ENCODE results near the gene ALKBH6.
"Not testable (repeated sequence)": the region's sequence is repeated elsewhere in the genome, so short reads cannot be mapped to it uniquely, and the experiment has no call there.

Gene ALKBH6

DNA sequence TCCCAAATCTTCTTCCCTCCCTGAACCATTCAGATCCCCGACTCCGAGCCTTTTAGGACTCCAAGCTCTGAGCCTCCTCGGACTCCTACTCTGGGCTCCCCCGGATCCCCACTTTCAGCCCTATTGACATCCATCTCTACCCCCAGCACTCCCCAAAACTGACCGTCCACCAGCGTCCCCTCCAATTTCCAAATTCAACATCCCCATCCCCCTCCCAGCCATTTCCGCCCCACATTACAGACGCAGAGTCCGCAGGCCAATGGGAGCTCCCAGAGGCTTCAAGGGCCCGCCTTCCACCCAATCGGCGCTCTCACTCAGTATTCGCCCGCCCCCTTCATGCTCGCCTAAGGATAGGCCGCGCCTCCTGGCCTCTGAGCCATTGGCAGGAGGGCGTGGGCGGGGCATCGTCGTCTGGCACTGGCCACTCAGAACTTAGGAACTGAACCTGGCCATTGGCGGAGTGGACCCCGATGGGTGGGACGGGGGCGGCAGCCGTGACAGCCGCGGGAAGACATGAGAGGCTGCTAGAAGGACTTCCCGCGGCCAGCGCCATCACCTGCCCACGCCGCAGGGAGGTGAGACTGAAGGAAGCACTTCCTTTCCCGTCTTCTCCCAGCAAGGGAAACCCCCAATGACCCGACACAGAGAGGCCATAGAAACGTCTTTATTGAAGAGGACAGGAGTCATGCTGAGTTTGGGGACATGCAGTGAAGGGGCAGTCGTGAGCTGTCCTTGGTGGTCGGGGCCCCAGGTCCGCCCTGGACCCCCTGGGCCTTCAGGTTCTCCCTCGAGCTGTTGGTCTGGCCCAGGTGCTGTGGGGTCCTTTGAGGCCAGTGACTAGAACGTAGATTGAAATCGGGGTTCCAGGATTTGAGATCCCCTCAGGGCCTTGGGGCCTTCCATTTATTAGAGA, at the start of gene ALKBH6:
Gene ALKBH6 (minus strand): TSS at position 202 of the 913 bp plus-strand sequence. CDS start 816 bp downstream, outside the sequence.
- peak; percentile 99 for DNase-seq

- DNase-seq = no peak
These were observed 47.4 kb upstream of the ALKBH6 start for GRCh38 chr19:36061367-36061766.

GRCh38 chr19:36060430-36060829, 46.4 kb upstream of the ALKBH6 start:
- no peak for DNase-seq

GRCh38 chr19:36059180-36059910, 45.3 kb upstream of the ALKBH6 start:
- no peak for DNase-seq

GRCh38 chr19:36058481-36059179, 44.6 kb upstream of the ALKBH6 start:
- DNase-seq = no peak

DNA sequence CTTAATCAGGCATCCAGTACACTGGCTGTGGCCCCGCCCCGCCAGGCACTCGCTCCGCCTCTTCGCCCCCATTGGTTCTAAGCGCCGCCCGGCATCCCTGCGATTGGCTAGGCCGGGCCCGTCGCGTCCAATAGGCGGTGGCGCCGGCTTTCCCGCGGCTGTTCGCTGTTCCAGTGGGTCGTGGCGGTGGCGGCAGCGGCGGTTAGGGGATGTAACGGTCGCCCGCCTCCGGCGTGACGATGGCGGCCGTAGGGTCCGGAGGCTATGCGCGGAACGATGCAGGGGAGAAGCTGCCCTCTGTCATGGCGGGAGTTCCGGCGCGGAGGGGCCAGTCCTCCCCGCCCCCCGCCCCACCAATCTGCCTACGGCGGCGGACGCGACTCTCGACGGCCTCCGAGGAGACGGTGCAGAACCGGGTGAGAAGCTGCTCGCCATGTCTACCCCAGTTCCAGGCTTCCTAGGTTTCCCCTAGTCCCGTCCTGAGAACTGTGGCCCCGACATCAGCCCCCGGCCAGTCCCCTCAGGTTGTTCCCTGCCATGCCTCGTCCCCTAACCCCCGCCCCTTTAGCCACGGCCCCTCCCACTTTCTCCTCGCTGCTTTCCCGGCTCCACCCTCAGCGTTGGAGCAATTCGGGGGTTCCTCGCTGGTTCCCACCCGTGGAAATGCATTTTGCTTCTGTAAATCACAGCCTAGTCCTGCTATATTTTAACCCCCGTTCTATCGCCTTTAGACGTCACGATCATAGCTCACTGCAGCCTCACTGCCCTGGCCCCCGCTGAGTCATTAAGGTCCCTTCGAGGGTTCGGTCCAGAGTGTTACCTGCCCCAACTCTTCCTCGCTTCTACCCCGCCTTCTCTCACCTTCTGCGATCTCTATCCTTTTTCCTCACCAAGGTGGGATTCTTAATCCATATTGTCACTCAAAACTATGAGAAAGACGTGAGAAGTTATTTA, 41.0 kb upstream of the ALKBH6 start, which contains the start of gene WDR62:
Gene WDR62 (plus strand): TSS at position 165 of the 954 bp plus-strand sequence. CDS start 75 bp downstream, at position 240.
- peak; percentile 70 for DNase-seq

DNA sequence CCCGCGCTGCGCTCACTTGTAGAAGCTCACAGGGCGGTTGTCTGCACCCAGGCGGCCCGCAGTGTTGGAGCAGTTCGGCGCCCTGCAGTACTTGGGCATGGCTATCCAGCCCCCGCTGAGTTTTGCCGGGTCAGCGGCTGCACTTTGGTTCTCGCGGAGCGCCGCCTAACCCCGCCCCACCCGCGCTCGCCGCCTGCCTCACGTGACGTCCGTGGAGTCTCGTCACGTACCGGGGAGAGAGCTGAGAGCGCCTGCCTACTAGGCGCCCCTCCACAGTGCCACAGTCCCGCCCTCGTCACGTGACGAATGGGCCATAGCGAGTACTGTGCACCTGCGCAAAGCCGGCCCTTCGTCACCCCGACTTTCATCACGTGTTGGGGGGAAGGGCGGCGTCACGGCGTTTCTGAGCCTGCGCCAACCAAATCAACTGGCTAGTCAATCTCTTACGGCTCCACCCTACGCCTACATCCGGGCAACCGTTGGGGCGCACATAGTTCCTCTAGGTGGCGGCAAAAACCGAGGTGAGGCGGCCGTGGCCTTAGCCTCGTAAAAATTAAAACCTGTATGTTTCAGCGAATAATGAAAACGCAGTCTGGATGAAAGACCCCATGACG, 40.2 kb upstream of the ALKBH6 start, which contains the start of gene THAP8:
Gene THAP8 (minus strand): TSS at position 167 of the 614 bp plus-strand sequence. CDS start 68 bp downstream, at position 99.
- peak; percentile 100 for DNase-seq

- DNase-seq = no peak
These were observed 37.6 kb upstream of the ALKBH6 start for GRCh38 chr19:36051637-36052036.

- no peak for DNase-seq
These were observed 37.2 kb upstream of the ALKBH6 start for GRCh38 chr19:36051236-36051635.

GRCh38 chr19:36049080-36049698, 35.2 kb upstream of the ALKBH6 start:
- DNase-seq = no peak

- DNase-seq = no peak
These were observed 33.8 kb upstream of the ALKBH6 start for GRCh38 chr19:36047835-36048234.

DNA sequence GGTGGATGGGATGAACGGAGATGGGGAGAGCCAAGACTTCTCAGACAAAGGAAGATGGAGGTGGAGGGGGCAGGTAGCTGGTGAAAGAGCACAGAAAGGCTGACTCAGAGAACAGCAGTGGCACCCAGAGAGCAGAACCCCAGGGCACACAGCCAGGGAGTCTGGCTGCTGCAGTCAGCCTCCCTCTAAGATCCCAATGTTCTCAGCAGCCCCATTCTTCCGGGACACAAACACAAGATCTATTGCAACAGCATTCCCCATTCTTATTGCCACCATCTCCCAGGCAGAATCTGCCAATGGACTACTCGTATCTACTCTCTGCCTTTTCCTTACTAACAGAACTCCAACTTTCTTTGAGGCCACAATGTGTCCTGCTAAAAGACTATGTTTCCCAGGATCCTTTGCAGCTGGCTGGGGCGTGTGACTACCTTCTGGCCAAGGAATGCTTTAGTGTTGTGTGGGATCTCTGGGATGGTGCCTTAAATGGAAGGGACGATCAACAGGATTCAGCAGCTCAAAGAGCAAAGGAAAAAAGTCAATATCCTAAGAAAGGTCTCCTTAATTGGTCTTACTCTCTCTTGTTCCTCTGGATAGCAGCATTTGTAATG, 32.5 kb upstream of the ALKBH6 start:
- no peak for DNase-seq

DNA sequence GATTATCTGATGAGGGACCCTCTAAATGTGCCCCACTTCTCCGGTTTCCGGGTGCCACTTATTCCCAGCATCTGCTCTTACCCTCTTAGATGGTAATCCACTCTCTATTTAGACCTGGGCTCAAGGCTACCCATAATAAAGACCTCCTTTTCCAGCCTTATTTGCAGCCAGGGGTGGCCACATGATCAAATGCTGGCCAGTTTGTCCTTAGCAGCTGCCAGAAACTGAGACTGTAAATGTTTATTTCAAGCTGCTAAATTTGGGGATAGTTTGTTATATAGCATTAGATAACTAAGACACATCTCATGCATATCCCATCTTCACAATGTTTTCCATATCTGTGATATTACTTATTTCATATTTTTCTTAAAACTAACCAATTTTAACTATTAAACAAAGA, 29.9 kb upstream of the ALKBH6 start:
- DNase-seq = no peak

DNA sequence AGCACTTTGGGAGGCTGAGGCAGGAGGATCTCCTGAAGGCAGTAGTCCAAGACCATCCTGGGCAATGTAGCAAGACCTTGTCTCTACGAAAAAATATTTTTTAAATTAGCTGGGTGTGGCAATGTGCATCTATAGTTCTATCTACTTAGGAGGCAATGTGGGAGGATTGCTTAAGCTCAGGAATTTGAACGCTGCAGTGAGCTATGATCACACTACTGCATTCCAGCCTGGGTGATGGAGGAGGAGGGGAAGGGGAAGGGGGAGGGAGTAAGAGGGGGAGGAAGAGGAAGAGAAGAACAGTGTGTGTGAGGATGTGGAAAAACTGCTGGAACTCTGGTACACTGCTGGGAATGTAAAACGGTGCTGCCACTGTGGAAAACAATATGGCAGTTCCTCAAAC, 27.8 kb upstream of the ALKBH6 start:
- DNase-seq = peak; percentile 61

DNA sequence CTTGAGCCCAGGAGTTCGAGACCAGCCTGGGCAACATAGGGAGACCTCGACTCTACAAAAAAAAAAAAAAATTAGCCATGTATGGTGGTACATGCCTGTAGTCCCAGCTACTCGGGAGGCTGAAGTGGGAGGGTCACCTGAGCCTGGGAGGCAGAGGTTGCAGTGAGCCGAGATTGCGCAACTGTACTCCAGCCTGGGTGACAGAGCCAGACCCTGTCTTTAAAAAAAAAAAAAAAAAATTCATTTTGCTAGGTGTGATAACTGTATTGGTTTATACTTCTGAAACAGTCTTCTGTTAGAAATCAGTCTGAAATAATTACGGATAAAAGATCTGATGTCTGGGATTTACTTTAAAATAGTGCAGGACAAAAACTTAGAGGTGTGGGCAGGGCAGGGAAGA, 27.1 kb upstream of the ALKBH6 start:
- DNase-seq = not testable (repeated sequence)

DNA sequence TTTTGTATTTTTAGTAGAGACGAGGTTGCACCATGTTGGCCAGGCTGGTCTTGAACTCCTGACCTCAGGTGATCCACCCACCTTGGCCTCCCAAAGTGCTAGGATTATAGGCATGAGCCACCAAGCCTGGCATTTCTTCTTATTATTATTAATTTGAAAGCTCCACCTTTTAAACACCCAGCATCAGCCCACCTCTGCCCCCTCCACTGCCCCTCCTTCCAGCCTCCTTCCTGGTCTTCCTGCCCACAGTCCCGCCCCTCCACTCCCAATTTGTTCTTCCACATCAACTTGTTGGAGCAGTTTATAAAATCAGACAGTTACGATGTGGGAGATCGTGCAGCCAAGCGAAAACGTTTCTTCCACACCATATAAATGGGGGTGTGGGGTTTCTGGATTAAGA, 26.5 kb upstream of the ALKBH6 start:
- DNase-seq = peak; percentile 24

GRCh38 chr19:36032251-36033104, 18.5 kb upstream of the ALKBH6 start, which contains the start of gene CLIP3:
Gene CLIP3 (minus strand): TSS chr19:36032873. CDS start chr19:36032357, 516 bp downstream.
- DNase-seq = peak; percentile 90

GRCh38 chr19:36031308-36031707, 17.3 kb upstream of the ALKBH6 start:
- DNase-seq = no peak
